ENCODE data around the gene SYNJ1. TPM values are rescaled to one million over a fixed set of nuclear protein-coding genes. Genes with fewer than 3 reads are reported as not detected.

The SYNJ1 gene
- total and polyA plus RNA-seq, 2 experiments from 2014 or later: 1.4 to 4.2 TPM

DNA sequence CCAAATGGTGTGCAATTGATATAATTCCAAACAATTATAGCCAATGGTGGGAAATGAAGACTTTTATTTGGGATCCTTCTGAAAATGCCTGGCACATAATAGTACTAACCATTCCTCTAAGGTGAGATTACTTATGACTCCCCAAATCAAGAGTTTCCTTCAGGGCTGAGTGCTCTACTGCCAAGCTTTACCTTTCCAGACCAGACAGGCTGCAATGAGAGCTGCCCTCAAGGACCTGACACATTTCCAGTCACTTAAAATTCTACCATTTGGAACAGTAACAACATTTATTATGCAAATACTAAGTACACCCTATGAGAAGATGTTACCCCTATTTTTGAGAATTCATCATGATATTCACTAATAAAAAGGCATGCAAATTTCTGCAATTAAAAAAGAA, 22.6 kb upstream of the SYNJ1 start:
- DNase-seq (ENCODE audit: low spot score) (no peak), ATAC-seq (no peak)
- H3F3A ChIP-seq (replicated peaks; ENCODE audit: low read depth): no peaks in the 10 kb centered on the region
- peaks cover 19% of the 10 kb centered on the region for H4K20me1 ChIP-seq (replicated peaks; ENCODE audit: insufficient read depth)
- H3K4me1 Mint-ChIP-seq: peaks cover 14% of the 10 kb centered on the region; the same call in 2 of the 3 replicates
- no peak overlapping the region for H3K4me3 Mint-ChIP-seq
- H2AFZ ChIP-seq: no peak overlapping the region
- no peak overlapping the region for H3K27ac ChIP-seq (ENCODE audit: low read depth)
- H3K27ac Mint-ChIP-seq: no peak overlapping the region
- H3K9me3 Mint-ChIP-seq: no peaks in the 10 kb centered on the region
- peaks cover 3% of the 10 kb centered on the region for H3K27me3 Mint-ChIP-seq (ENCODE audit: insufficient read depth, low read depth, poor library complexity)
- no peaks in the 10 kb centered on the region for H3K9me2 ChIP-seq (ENCODE audit: insufficient read depth)
- TF ChIP-seq, protein P1, sequence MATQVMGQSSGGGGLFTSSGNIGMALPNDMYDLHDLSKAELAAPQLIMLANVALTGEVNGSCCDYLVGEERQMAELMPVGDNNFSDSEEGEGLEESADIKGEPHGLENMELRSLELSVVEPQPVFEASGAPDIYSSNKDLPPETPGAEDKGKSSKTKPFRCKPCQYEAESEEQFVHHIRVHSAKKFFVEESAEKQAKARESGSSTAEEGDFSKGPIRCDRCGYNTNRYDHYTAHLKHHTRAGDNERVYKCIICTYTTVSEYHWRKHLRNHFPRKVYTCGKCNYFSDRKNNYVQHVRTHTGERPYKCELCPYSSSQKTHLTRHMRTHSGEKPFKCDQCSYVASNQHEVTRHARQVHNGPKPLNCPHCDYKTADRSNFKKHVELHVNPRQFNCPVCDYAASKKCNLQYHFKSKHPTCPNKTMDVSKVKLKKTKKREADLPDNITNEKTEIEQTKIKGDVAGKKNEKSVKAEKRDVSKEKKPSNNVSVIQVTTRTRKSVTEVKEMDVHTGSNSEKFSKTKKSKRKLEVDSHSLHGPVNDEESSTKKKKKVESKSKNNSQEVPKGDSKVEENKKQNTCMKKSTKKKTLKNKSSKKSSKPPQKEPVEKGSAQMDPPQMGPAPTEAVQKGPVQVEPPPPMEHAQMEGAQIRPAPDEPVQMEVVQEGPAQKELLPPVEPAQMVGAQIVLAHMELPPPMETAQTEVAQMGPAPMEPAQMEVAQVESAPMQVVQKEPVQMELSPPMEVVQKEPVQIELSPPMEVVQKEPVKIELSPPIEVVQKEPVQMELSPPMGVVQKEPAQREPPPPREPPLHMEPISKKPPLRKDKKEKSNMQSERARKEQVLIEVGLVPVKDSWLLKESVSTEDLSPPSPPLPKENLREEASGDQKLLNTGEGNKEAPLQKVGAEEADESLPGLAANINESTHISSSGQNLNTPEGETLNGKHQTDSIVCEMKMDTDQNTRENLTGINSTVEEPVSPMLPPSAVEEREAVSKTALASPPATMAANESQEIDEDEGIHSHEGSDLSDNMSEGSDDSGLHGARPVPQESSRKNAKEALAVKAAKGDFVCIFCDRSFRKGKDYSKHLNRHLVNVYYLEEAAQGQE (IDR thresholded peaks at IDR 0.05; ENCODE audit: unreplicated experiment): no peak
- TF ChIP-seq NANOG (IDR thresholded peaks at IDR 0.05; ENCODE audit: borderline replicate concordance) (no peak), POLR2AphosphoS5 (IDR thresholded peaks at IDR 0.05; ENCODE audit: low read depth) (no peak), EZH2phosphoT487 (IDR thresholded peaks at IDR 0.05; ENCODE audit: unreplicated experiment) (no peak), ZNF331 (CRISPR knock-in tag; IDR thresholded peaks at IDR 0.05; ENCODE audit: low read depth) (no peak), ZNF114 (CRISPR knock-in tag; IDR thresholded peaks at IDR 0.05) (no peak), EZH2 (IDR thresholded peaks at IDR 0.05; ENCODE audit: low read depth, unreplicated experiment) (no peak), CREB1 (CRISPR knock-in tag; IDR thresholded peaks at IDR 0.05; ENCODE audit: low read depth) (no peak), STAT1 (IDR thresholded peaks at IDR 0.05; ENCODE audit: unreplicated experiment) (no peak)
- TF ChIP-seq, protein P2, sequence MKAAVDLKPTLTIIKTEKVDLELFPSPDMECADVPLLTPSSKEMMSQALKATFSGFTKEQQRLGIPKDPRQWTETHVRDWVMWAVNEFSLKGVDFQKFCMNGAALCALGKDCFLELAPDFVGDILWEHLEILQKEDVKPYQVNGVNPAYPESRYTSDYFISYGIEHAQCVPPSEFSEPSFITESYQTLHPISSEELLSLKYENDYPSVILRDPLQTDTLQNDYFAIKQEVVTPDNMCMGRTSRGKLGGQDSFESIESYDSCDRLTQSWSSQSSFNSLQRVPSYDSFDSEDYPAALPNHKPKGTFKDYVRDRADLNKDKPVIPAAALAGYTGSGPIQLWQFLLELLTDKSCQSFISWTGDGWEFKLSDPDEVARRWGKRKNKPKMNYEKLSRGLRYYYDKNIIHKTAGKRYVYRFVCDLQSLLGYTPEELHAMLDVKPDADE (IDR thresholded peaks at IDR 0.05): no peak
- TF ChIP-seq, protein P3, sequence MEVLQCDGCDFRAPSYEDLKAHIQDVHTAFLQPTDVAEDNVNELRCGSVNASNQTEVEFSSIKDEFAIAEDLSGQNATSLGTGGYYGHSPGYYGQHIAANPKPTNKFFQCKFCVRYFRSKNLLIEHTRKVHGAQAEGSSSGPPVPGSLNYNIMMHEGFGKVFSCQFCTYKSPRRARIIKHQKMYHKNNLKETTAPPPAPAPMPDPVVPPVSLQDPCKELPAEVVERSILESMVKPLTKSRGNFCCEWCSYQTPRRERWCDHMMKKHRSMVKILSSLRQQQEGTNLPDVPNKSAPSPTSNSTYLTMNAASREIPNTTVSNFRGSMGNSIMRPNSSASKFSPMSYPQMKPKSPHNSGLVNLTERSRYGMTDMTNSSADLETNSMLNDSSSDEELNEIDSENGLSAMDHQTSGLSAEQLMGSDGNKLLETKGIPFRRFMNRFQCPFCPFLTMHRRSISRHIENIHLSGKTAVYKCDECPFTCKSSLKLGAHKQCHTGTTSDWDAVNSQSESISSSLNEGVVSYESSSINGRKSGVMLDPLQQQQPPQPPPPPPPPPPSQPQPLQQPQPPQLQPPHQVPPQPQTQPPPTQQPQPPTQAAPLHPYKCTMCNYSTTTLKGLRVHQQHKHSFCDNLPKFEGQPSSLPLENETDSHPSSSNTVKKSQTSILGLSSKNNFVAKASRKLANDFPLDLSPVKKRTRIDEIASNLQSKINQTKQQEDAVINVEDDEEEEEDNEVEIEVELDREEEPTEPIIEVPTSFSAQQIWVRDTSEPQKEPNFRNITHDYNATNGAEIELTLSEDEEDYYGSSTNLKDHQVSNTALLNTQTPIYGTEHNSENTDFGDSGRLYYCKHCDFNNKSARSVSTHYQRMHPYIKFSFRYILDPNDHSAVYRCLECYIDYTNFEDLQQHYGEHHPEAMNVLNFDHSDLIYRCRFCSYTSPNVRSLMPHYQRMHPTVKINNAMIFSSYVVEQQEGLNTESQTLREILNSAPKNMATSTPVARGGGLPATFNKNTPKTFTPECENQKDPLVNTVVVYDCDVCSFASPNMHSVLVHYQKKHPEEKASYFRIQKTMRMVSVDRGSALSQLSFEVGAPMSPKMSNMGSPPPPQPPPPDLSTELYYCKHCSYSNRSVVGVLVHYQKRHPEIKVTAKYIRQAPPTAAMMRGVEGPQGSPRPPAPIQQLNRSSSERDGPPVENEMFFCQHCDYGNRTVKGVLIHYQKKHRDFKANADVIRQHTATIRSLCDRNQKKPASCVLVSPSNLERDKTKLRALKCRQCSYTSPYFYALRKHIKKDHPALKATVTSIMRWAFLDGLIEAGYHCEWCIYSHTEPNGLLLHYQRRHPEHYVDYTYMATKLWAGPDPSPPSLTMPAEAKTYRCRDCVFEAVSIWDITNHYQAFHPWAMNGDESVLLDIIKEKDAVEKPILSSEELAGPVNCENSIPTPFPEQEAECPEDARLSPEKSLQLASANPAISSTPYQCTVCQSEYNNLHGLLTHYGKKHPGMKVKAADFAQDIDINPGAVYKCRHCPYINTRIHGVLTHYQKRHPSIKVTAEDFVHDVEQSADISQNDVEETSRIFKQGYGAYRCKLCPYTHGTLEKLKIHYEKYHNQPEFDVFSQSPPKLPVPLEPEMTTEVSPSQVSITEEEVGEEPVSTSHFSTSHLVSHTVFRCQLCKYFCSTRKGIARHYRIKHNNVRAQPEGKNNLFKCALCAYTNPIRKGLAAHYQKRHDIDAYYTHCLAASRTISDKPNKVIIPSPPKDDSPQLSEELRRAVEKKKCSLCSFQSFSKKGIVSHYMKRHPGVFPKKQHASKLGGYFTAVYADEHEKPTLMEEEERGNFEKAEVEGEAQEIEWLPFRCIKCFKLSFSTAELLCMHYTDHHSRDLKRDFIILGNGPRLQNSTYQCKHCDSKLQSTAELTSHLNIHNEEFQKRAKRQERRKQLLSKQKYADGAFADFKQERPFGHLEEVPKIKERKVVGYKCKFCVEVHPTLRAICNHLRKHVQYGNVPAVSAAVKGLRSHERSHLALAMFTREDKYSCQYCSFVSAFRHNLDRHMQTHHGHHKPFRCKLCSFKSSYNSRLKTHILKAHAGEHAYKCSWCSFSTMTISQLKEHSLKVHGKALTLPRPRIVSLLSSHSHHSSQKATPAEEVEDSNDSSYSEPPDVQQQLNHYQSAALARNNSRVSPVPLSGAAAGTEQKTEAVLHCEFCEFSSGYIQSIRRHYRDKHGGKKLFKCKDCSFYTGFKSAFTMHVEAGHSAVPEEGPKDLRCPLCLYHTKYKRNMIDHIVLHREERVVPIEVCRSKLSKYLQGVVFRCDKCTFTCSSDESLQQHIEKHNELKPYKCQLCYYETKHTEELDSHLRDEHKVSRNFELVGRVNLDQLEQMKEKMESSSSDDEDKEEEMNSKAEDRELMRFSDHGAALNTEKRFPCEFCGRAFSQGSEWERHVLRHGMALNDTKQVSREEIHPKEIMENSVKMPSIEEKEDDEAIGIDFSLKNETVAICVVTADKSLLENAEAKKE (CRISPR knock-in tag; IDR thresholded peaks at IDR 0.05): no peak
- TF ChIP-seq, protein P4, sequence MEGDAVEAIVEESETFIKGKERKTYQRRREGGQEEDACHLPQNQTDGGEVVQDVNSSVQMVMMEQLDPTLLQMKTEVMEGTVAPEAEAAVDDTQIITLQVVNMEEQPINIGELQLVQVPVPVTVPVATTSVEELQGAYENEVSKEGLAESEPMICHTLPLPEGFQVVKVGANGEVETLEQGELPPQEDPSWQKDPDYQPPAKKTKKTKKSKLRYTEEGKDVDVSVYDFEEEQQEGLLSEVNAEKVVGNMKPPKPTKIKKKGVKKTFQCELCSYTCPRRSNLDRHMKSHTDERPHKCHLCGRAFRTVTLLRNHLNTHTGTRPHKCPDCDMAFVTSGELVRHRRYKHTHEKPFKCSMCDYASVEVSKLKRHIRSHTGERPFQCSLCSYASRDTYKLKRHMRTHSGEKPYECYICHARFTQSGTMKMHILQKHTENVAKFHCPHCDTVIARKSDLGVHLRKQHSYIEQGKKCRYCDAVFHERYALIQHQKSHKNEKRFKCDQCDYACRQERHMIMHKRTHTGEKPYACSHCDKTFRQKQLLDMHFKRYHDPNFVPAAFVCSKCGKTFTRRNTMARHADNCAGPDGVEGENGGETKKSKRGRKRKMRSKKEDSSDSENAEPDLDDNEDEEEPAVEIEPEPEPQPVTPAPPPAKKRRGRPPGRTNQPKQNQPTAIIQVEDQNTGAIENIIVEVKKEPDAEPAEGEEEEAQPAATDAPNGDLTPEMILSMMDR (conservative IDR thresholded peaks at IDR 0.05; ENCODE audit: low read depth in 2 of 2): no peak
- no peaks in the 10 kb centered on the region for H3K27me3 ChIP-seq (ENCODE audit: insufficient read depth)
- H3K36me3 ChIP-seq (ENCODE audit: insufficient read depth): peaks cover 54% of the 10 kb centered on the region
- peaks cover 27% of the 10 kb centered on the region for H3K79me2 ChIP-seq (replicated peaks; ENCODE audit: insufficient read depth)
- no peak overlapping the region for H3K4me2 ChIP-seq
- peaks cover 93% of the 10 kb centered on the region for H3K36me3 Mint-ChIP-seq (ENCODE audit: low read depth)
- no peak overlapping the region for H3K4me3 ChIP-seq
- H3K4me1 ChIP-seq (ENCODE audit: insufficient read depth): no peaks in the 10 kb centered on the region
